Caco-2 (cell line): ENCODE data around the gene NEK9. TPM values are rescaled to one million over a fixed set of nuclear protein-coding genes. Genes with fewer than 3 reads are reported as not detected.

Experiments
- BruUV-seq: library from RNA; stranded (reverse); fragments of 400-500 nt; replicated peaks from 2 replicates; lab custom pipeline; 2021; lab: Mats Ljungman, UMichigan
- CTCF ChIA-PET: fragments of 300-600 bp; sonication (Branson Sonifier 250); formaldehyde crosslinking; loops from one replicate; lab custom pipeline; 2022; ENCODE audit warnings: antibody characterized with exemption; lab: Charles Lee
- POLR2A ChIA-PET: fragments of 300-600 bp; sonication (Branson Sonifier 250); formaldehyde crosslinking; loops from one replicate; lab custom pipeline; 2022; ENCODE audit warnings: antibody characterized with exemption; lab: Charles Lee
- DNase-seq, 2 experiments: peaks; one replicate each; pipeline versions ENCODE4 v3.0.0 to v3.0.0-alpha.2; 2020 to 2022
- H3K27me3 ChIP-seq: replicated peaks from 2 replicates; pipeline ENCODE4 v1.6.0; 2011; ENCODE audit warnings: low read length; ENCODE audit not compliant: control insufficient read depth, insufficient read depth
- H3K36me3 ChIP-seq: 2 replicates; pipeline ENCODE4 v1.5.1; 2011; ENCODE audit warnings: low read length; ENCODE audit not compliant: control insufficient read depth, insufficient read depth
- H3K4me1 ChIP-seq: fragments of 250-450 bp; sonication (Bioruptor Pico); 2 replicates; pipeline ENCODE4 v1.5.1; 2020; ENCODE audit warnings: mild to moderate bottlenecking
- H3K4me3 ChIP-seq: 2 replicates; pipeline ENCODE4 v1.5.1; 2011; ENCODE audit warnings: low read depth, mild to moderate bottlenecking, control low read depth, low read length
- H3K9me3 ChIP-seq: fragments of 250-450 bp; sonication (Bioruptor Pico); 2 replicates; pipeline ENCODE4 v1.5.1; 2020; ENCODE audit warnings: mild to moderate bottlenecking, moderate library complexity
- H3K27ac Mint-ChIP-seq: one replicate; pipeline ENCODE4 v1.8.0; 2022; ENCODE audit warnings: mixed read lengths; ENCODE audit not compliant: unreplicated experiment
- H3K27me3 Mint-ChIP-seq: one replicate; pipeline ENCODE4 v1.8.0; 2022; ENCODE audit warnings: mixed read lengths; ENCODE audit not compliant: insufficient read depth, unreplicated experiment
- H3K36me3 Mint-ChIP-seq: one replicate; pipeline ENCODE4 v1.8.0; 2022; ENCODE audit warnings: mild to moderate bottlenecking, mixed read lengths; ENCODE audit not compliant: insufficient read depth, unreplicated experiment
- H3K4me1 Mint-ChIP-seq: one replicate; pipeline ENCODE4 v1.8.0; 2022; ENCODE audit warnings: low read depth, mixed read lengths; ENCODE audit not compliant: unreplicated experiment
- H3K4me3 Mint-ChIP-seq: one replicate; pipeline ENCODE4 v1.8.0; 2022; ENCODE audit warnings: mild to moderate bottlenecking, moderate library complexity, mixed read lengths; ENCODE audit not compliant: unreplicated experiment
- H3K9me3 Mint-ChIP-seq: one replicate; pipeline ENCODE4 v1.8.0; 2022; ENCODE audit warnings: mixed read lengths; ENCODE audit not compliant: unreplicated experiment
- intact Hi-C: fragments of 100-400 bp; cut with micrococcal nuclease; formaldehyde crosslinking; loops from one replicate; pipeline ENCODE4 v1.10.0; 2022; ENCODE audit not compliant: unreplicated experiment
- total RNA-seq: library from RNA; stranded (reverse); gene quantifications from 2 replicates; pipeline ENCODE4 v1.2.3, GENCODE V29; 2022
- TF ChIP-seq, protein P1 (sequence below), 2 experiments: fragments of 200-600 bp in 1 of 2; IDR thresholded peaks; 1 replicate in 1 of 2; 2 replicates in 1 of 2; pipeline versions ENCODE4 v1.5.1 to v1.8.0; 2011 to 2022; ENCODE audit warnings: antibody characterized with exemption in 1 of 2, control low read depth in 1 of 2, inconsistent platforms in 1 of 2, low read depth in 1 of 2, low read length in 1 of 2, mild to moderate bottlenecking in 1 of 2, moderate library complexity in 1 of 2; ENCODE audit not compliant: insufficient read depth in 1 of 2, severe bottlenecking in 1 of 2, unreplicated experiment in 1 of 2

The NEK9 gene
- total RNA-seq, 1 experiment from 2014 or later, result 69.2 TPM

DNA sequence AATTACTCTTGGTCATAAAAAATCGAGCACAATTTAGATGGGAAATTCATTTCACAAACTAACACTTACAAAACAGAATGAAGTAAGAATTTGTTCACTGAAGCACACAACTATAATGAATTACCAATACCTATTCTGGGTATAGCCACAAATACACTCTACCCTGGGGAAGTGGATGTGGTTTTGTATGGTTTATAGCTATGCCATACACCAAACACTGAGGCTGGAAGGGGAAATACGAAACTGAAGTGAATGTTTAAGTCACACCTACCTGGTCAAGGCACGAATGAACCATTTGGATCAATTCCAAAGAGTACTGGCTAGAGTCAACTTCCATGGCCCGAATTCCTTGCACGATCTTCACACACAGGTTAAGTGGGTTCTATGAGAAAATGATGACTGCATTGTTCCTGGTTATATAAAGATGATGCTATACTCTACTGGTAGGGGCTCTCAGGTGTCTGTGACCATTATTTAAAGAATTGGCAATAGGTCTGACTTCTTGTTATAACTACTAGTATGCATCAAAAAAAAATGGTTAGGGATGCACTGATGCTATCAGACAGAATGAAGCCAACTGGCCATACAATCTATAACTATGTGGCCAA is 12.8 kb downstream of the NEK9 start:
- no peak overlapping the region for H3K4me3 Mint-ChIP-seq
- Histone ChIP-seq H3K27me3 (no peaks in the 10 kb centered on the region), H3K4me1 (no peaks in the 10 kb centered on the region), H3K4me3 (no peak overlapping the region), H3K9me3 (no peaks in the 10 kb centered on the region), H3K36me3 (no peaks in the 10 kb centered on the region)
- no peaks in the 10 kb centered on the region for H3K27me3 Mint-ChIP-seq
- no peak overlapping the region for H3K27ac Mint-ChIP-seq
- no TSS peak for BruUV-seq
- intact Hi-C loops, result no loop called here
- H3K4me1 Mint-ChIP-seq, result no peaks in the 10 kb centered on the region
- ChIA-PET POLR2A (no interaction called here), CTCF (no interaction called here)
- no peak for DNase-seq
- peaks cover 35% of the 10 kb centered on the region for H3K36me3 Mint-ChIP-seq
- TF ChIP-seq, protein P1, sequence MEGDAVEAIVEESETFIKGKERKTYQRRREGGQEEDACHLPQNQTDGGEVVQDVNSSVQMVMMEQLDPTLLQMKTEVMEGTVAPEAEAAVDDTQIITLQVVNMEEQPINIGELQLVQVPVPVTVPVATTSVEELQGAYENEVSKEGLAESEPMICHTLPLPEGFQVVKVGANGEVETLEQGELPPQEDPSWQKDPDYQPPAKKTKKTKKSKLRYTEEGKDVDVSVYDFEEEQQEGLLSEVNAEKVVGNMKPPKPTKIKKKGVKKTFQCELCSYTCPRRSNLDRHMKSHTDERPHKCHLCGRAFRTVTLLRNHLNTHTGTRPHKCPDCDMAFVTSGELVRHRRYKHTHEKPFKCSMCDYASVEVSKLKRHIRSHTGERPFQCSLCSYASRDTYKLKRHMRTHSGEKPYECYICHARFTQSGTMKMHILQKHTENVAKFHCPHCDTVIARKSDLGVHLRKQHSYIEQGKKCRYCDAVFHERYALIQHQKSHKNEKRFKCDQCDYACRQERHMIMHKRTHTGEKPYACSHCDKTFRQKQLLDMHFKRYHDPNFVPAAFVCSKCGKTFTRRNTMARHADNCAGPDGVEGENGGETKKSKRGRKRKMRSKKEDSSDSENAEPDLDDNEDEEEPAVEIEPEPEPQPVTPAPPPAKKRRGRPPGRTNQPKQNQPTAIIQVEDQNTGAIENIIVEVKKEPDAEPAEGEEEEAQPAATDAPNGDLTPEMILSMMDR (IDR thresholded peaks at IDR 0.05; ENCODE audit: insufficient read depth in 1 of 2, low read depth in 1 of 2, low read length in 1 of 2, severe bottlenecking in 1 of 2, unreplicated experiment in 1 of 2), result no peak
- H3K9me3 Mint-ChIP-seq, result no peaks in the 10 kb centered on the region

DNA sequence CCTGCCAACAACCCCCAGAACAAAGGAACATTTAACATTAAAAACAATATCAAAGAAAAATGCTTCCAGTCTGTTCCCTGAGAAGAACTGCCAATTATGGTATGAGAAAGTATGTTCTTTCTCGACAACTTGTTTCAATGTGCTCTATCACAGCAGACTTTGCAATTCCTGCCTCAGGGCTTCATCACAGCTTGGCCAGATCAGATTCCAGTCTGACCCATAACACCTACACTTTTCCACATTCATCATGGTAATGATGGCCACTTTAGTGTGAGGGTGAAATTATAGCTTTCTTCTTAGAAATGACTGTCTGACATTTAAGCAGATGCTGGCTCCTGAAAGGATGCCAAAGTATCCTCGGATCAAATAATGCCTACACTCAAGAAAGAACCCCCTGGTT is 17.0 kb downstream of the NEK9 start:
- Histone ChIP-seq H3K36me3 (peaks cover 1% of the 10 kb centered on the region; the same call in 1 of the 2 replicates), H3K4me3 (no peak overlapping the region), H3K9me3 (no peaks in the 10 kb centered on the region), H3K27me3 (no peaks in the 10 kb centered on the region), H3K4me1 (no peaks in the 10 kb centered on the region)
- POLR2A ChIA-PET, result no interaction called here
- BruUV-seq, result no TSS peak
- TF ChIP-seq, protein P1 (IDR thresholded peaks at IDR 0.05; ENCODE audit: insufficient read depth in 1 of 2, low read depth in 1 of 2, low read length in 1 of 2, severe bottlenecking in 1 of 2, unreplicated experiment in 1 of 2), result no peak
- no peak for DNase-seq
- no peaks in the 10 kb centered on the region for H3K27me3 Mint-ChIP-seq
- H3K36me3 Mint-ChIP-seq, result peaks cover 65% of the 10 kb centered on the region
- CTCF ChIA-PET, result no interaction called here
- H3K4me1 Mint-ChIP-seq, result no peaks in the 10 kb centered on the region
- no peak overlapping the region for H3K4me3 Mint-ChIP-seq
- intact Hi-C loops, result no loop called here
- no peak overlapping the region for H3K27ac Mint-ChIP-seq
- no peaks in the 10 kb centered on the region for H3K9me3 Mint-ChIP-seq

DNA sequence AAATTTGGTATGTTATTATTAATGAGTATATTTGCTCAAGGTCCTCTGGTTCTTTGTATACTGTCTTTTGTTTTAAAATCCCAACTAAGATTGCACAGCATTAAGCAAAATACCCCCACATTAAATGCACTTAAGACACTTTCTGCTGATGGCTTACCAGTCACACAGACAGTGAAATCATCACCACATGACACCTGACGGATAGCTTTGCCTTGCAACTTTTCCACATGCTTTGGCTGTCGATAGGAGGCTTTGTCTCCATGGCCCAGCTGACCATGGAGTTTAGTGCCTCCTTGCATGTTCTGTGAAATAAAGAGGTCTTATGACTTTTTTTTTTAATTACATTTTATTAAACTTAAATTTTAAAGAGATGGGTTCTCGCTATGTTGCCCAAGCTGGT is 19.7 kb downstream of the NEK9 start:
- peaks cover 53% of the 10 kb centered on the region for H3K36me3 Mint-ChIP-seq
- H3K27me3 Mint-ChIP-seq, result no peaks in the 10 kb centered on the region
- CTCF ChIA-PET, result no interaction called here
- no peaks in the 10 kb centered on the region for H3K9me3 Mint-ChIP-seq
- TF ChIP-seq, protein P1 (IDR thresholded peaks at IDR 0.05; ENCODE audit: insufficient read depth in 1 of 2, low read depth in 1 of 2, low read length in 1 of 2, severe bottlenecking in 1 of 2, unreplicated experiment in 1 of 2), result no peak
- intact Hi-C loops, result no loop called here
- no peak overlapping the region for H3K4me3 ChIP-seq
- H3K27me3 ChIP-seq, result no peaks in the 10 kb centered on the region
- H3K4me3 Mint-ChIP-seq, result no peak overlapping the region
- no peaks in the 10 kb centered on the region for H3K9me3 ChIP-seq
- POLR2A ChIA-PET, result no interaction called here
- H3K4me1 ChIP-seq, result no peaks in the 10 kb centered on the region
- BruUV-seq, result no TSS peak
- no peak for DNase-seq
- peaks cover 1% of the 10 kb centered on the region; the same call in 1 of the 2 replicates for H3K36me3 ChIP-seq
- no peaks in the 10 kb centered on the region for H3K4me1 Mint-ChIP-seq
- no peak overlapping the region for H3K27ac Mint-ChIP-seq
